SK-N-SH treated with all-trans-retinoic acid at 6 μM for 48 hours (cell line): ENCODE results near the gene KLHL15.

Experiments used
- ARNTL ChIP-seq: fragments of 450-650 bp; formaldehyde crosslinking; IDR thresholded peaks from 2 replicates; pipeline ENCODE4 v1.5.0; 2020; ENCODE audit warnings: low read depth, mild to moderate bottlenecking, moderate library complexity, borderline replicate concordance
- BACH2 ChIP-seq: fragments of 250-450 bp; sonication (Bioruptor Pico); IDR thresholded peaks from 2 replicates; pipeline ENCODE4 v1.9.0; 2021; ENCODE audit warnings: mild to moderate bottlenecking, borderline replicate concordance
- ESRRG ChIP-seq: fragments of 250-450 bp; sonication (Bioruptor Pico); IDR thresholded peaks from 2 replicates; pipeline ENCODE4 v1.6.1; 2021; ENCODE audit warnings: mild to moderate bottlenecking
- ISL1 ChIP-seq: fragments of 250-450 bp; sonication (Bioruptor Pico); IDR thresholded peaks from 2 replicates; pipeline ENCODE4 v2.1.2; 2022; ENCODE audit warnings: mild to moderate bottlenecking, moderate library complexity
- RARB ChIP-seq: fragments of 250-450 bp; sonication (Bioruptor Pico); IDR thresholded peaks from 2 replicates; pipeline ENCODE4 v1.8.0; 2021; ENCODE audit warnings: mild to moderate bottlenecking, moderate library complexity
- TCF4 ChIP-seq: fragments of 250-450 bp; sonication (Bioruptor Pico); IDR thresholded peaks from 2 replicates; pipeline ENCODE4 v1.8.0; 2021; ENCODE audit warnings: mild to moderate bottlenecking, moderate library complexity, borderline replicate concordance
- TOX ChIP-seq: fragments of 250-450 bp; sonication (Bioruptor Pico); IDR thresholded peaks from 2 replicates; pipeline ENCODE4 v1.8.0; 2021; ENCODE audit warnings: mild to moderate bottlenecking, moderate library complexity, borderline replicate concordance
- ZC3H10 ChIP-seq: fragments of 250-450 bp; sonication (Bioruptor Pico); IDR thresholded peaks from 2 replicates; pipeline ENCODE4 v1.5.1; 2021; ENCODE audit warnings: mild to moderate bottlenecking, moderate library complexity
- ZFP3 ChIP-seq: fragments of 250-450 bp; sonication (Bioruptor Pico); IDR thresholded peaks from 2 replicates; pipeline ENCODE4 v1.5.0; 2020; ENCODE audit warnings: mild to moderate bottlenecking, moderate library complexity
- ZNF565 ChIP-seq: fragments of 450-650 bp; formaldehyde crosslinking; conservative IDR thresholded peaks from 2 replicates; pipeline ENCODE4 v1.5.0; 2020; ENCODE audit warnings: low read depth, mild to moderate bottlenecking, moderate library complexity
- ZNF70 ChIP-seq: fragments of 450-650 bp; formaldehyde crosslinking; IDR thresholded peaks from 2 replicates; pipeline ENCODE4 v1.5.0; 2020; ENCODE audit warnings: mild to moderate bottlenecking, moderate library complexity
- ZNF8 ChIP-seq: fragments of 450-650 bp; formaldehyde crosslinking; IDR thresholded peaks from 2 replicates; pipeline ENCODE4 v1.5.0; 2020; ENCODE audit warnings: mild to moderate bottlenecking, moderate library complexity
- TF ChIP-seq, protein P1 (sequence below): fragments of 250-450 bp; sonication (Bioruptor Pico); IDR thresholded peaks from 2 replicates; pipeline ENCODE4 v1.8.0; 2020; ENCODE audit warnings: mild to moderate bottlenecking, moderate library complexity, borderline replicate concordance
- TF ChIP-seq, protein P2 (sequence below): fragments of 250-450 bp; sonication (Bioruptor Pico); IDR thresholded peaks from 2 replicates; pipeline ENCODE4 v1.5.1; 2021; ENCODE audit warnings: mild to moderate bottlenecking, moderate library complexity

DNA sequence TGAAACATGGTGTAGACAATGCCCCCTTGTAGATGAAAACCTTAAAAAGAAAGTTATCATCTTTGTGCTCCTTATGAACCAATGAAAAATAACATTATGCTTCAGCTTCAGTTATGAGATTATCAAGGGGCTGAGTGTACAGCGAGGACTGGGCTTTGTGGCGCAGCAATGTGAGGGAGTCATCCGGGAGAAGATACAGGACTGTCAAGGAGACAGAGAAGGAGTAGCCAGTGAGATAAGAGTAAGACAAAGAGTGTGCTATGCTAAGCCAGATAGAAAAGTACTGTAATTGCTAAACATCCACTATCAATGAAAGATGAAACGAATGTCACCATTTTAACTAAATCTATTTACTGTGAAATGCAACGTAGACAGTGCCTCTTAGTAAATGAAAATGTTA, 3.6 kb upstream of the KLHL15 start:
- TF ChIP-seq ESRRG (CRISPR knock-in tag) (no peak), ZFP3 (no peak), TOX (CRISPR knock-in tag) (no peak), ARNTL (CRISPR knock-in tag) (no peak), ZNF70 (CRISPR knock-in tag) (no peak), RARB (no peak), BACH2 (CRISPR knock-in tag) (no peak), ZNF565 (no peak), TCF4 (CRISPR knock-in tag) (no peak), ZNF8 (CRISPR knock-in tag) (no peak), ZC3H10 (CRISPR knock-in tag) (no peak), ISL1 (no peak)
- TF ChIP-seq, protein P1, sequence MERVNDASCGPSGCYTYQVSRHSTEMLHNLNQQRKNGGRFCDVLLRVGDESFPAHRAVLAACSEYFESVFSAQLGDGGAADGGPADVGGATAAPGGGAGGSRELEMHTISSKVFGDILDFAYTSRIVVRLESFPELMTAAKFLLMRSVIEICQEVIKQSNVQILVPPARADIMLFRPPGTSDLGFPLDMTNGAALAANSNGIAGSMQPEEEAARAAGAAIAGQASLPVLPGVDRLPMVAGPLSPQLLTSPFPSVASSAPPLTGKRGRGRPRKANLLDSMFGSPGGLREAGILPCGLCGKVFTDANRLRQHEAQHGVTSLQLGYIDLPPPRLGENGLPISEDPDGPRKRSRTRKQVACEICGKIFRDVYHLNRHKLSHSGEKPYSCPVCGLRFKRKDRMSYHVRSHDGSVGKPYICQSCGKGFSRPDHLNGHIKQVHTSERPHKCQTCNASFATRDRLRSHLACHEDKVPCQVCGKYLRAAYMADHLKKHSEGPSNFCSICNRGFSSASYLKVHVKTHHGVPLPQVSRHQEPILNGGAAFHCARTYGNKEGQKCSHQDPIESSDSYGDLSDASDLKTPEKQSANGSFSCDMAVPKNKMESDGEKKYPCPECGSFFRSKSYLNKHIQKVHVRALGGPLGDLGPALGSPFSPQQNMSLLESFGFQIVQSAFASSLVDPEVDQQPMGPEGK = no peak
- TF ChIP-seq, protein P2, sequence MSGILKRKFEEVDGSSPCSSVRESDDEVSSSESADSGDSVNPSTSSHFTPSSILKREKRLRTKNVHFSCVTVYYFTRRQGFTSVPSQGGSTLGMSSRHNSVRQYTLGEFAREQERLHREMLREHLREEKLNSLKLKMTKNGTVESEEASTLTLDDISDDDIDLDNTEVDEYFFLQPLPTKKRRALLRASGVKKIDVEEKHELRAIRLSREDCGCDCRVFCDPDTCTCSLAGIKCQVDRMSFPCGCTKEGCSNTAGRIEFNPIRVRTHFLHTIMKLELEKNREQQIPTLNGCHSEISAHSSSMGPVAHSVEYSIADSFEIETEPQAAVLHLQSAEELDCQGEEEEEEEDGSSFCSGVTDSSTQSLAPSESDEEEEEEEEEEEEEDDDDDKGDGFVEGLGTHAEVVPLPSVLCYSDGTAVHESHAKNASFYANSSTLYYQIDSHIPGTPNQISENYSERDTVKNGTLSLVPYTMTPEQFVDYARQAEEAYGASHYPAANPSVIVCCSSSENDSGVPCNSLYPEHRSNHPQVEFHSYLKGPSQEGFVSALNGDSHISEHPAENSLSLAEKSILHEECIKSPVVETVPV (CRISPR knock-in tag) = no peak
